Inflammatory macrophage treated with lipopolysaccharide for 1 hour (primary cell): ENCODE measurements around the gene CRYL1.

ENCODE experiments used
- DNase-seq, 2 donors: peaks; one replicate each; pipeline ENCODE4 v3.0.0-alpha.2; 2020 to 2022

The CRYL1 gene

DNA sequence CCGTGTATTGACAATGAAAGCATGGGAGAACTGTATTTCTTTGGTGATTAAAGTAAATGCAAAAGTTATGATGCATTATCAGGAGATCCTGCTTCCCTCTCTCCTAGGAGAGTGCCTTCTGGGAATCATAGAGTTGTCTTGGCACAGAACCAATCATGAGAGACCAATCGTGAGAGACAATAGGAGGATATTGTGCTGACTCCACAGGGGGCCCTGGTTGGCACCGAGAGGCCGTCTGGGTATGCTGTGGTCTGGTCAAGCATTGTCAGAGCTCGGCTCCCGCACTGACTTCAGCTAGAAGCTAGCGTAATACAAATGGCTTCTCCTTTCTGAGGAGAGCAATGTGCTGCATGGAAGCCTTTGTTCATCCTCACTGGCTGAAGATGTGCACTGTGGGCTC, 162.1 kb downstream of the CRYL1 start:
- DNase-seq: no peak

DNA sequence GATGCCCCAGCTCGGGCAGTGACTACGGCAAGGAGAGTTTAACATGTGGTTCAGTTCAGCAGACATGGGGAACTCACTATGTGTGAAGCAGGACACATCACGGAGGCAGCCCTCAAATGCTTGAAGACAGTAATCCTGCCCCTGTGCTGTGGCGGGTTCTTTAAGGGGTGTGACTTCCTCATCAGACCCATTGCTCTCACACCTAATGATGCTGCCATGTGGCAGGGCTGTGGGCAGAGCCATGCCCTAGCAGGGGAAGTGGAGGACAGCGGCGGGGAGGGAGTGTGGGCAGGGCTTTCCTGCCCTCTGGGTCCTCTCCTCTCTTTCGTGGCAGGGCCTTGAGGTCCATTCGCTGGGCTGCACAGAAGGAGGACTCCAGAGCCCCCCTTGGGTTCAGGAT, 162.5 kb downstream of the CRYL1 start:
- DNase-seq: peak in 1 of 2 donors; percentile 37

DNA sequence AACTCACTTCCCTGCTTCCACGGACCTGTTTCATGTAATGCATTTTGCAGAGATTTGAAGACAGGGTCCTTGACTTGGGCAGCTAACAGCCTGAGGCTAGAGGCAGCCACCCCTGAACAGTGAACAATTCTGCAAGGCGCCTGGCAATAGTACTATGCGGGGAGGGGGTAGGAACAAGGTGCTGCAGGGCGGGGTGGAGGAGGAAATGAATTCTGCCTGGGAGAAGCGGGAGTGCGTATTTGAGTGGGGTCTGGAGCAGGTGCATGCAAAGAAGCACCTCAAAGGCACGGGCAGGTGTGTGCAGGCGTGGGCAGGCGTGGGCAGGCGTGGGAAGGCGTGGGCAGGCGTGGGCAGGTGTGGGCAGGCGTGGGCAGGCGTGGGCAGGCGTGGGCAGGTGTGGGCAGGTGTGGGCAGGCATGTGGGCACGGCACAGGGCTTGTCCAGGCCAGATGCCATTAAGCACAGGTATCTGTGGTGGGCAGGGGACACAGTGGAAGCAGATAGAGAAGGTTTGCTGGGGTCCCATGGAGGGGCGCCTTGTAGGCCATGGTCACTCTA, 163.1 kb downstream of the CRYL1 start:
- DNase-seq: no peak

DNA sequence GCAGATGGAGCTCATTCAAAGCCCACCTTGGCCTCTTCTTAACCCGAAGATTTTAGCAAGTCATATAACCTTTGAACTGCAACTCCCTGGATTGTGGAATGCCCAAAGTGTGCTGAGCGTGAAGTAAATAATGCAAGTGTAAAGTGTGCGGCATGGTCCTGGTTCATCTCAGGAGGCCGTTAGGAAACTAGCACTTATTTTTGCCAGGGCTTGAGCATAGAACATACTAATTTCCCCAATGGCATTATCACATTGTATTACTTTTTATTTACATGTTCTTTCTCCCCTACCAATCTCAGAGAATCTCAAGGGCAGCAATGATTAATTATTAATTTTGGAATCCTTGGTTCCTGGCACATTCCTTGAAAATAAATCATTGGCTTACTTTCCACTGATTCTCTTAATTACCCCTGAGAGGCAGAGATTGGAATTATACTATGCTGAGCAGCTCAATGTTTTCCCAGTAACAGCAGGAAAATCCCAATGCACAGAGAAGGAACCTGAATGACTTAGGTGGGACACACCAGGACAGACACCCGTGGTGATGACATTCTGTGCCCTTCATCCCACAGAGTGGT, 164.7 kb downstream of the CRYL1 start:
- no peak for DNase-seq

DNA sequence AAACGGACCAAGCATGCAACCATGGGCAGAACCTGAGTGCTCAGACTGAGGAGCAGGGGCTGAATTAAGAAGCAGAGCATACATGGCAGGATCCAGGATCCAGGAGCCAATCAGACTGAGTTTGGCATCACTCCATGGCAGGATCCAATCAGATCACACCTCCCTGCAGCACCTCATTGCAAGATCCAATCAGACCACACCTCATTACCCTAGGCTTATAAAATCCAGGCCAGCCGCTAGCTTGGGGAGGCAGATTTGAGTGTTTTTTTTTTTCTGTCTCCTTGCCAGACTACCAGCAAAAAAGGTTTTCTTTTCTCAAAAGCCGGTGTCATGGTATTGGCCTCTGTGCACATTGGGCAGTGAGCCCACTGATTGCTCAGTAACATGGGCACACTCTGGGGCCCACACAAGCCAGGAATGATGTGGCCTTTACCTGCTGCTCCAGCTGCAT, 165.6 kb downstream of the CRYL1 start:
- DNase-seq: no peak

DNA sequence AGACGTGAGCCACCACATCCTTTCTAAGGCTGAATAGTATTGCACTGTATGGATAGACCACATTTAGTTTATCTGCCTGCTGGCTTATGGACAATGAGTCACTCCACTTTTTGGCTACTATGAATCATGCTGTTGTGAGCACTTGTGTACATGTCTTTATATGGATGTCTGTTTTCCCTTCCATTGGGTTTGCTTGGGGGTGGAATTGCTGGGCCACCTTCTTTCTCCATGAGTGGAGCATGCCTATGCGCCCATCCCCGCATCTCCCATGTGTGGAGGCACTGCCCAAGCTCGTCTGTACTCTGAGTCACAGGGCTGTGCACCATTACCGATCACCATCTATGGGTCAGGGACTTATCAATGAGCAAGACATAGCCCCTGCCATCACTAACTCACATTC, 166.3 kb downstream of the CRYL1 start:
- DNase-seq: peak; percentile 52 to 84

DNA sequence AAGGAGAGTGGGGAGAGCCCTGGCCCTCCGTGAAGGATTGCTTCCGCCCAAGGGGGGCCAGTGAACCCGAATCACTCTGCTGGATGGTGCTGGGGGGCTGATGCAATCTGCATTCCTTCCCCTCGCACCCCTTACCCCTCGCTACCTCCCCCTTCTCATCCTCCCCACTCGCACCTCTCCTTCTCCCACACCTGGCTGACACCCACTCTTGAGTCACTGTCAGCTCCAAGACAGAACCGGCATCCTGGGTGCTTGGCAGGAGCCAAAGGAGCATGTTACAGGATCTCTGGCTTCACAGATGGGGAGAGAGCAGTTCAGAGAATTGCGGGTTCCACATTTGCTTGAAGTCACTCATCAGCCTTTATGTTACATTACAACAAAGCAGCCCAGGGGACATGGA, 167.6 kb downstream of the CRYL1 start:
- DNase-seq: no peak

DNA sequence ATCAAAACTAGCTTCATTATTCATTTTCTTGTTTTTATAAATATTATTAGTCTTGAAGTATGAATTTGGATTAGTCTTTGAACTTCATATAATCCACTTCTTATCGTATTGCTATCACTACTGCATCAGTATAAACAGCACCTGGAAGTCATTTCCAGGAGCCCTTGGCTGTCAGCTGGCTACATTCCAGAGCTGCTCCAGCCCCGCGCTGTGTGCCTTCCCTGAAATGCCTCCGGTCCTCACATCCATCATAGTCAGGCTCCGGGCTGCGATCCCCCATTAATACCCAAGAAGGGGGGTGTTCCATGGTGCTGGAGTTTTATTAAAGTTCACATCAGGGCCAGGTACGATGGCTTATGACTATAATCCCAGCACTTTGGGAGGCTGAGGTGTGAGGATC, 169.2 kb downstream of the CRYL1 start:
- no peak for DNase-seq

DNA sequence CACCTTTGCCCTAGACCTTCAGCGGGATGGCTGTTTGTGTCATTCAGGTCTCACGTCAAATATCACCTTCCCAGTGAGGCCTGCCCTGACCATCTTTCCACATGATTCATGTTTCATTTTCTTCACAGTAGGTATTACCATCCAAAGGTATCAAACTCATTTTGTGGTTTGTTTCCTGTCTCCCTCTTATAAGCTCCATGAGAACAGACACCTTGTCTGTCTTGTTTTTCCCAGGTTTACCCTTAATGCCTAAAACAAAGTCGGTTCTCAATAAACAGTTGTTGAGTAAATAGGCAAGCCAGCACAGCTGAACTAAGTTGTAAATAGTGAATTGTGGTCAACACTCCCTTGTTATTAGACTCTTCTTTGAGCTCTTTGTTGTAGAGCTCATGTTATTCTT, 170.9 kb downstream of the CRYL1 start:
- no peak for DNase-seq

DNA sequence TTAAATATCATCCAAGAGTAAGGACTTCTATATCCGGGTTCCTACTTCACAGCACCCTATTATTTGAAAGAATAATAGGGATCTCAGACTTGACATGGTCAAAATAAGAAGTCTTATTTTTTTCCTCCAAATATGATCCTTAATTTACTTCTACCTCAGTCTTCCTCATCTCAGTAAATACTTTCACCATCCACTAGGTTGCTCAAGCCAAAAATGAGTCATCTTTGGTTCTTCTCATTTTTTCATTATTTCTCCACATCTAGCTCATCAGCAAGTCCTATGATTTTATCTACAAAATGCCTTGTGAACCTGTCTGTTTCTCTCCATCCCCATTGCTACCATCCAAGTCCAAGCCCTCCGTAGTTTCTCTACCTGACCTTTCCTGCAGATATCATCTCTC, 171.7 kb downstream of the CRYL1 start:
- DNase-seq: peak; percentile 87 to 93
